Stimulated activated CD8-positive, alpha-beta memory T cell treated with anti-CD3 and anti-CD28 coated beads, Interleukin-12 subunit alpha, Interleukin-12 subunit beta, amount 100 ng/mL, for 1 hour (primary cell): Measurements from ENCODE around the gene PHRF1.

ENCODE experiments used
- DNase-seq: peaks from one replicate; pipeline ENCODE4 v3.0.0-alpha.2; 2020; ENCODE audit warnings: low read depth

Gene PHRF1

GRCh38 chr11:537622-538430 lies 38.4 kb upstream of the PHRF1 start:
- DNase-seq, result no peak

- DNase-seq, result no peak
Measured at GRCh38 chr11:538431-539051, 37.7 kb upstream of the PHRF1 start.

- no peak for DNase-seq
Measured at GRCh38 chr11:539971-540481, 36.2 kb upstream of the PHRF1 start.

GRCh38 chr11:540583-541432 lies 35.5 kb upstream of the PHRF1 start:
- no peak for DNase-seq

- DNase-seq, result no peak
Measured at GRCh38 chr11:541433-541885, 34.8 kb upstream of the PHRF1 start.

- no peak for DNase-seq
Measured at GRCh38 chr11:544817-545166, 31.5 kb upstream of the PHRF1 start.

- DNase-seq, result no peak
Measured at GRCh38 chr11:545171-545570, 31.1 kb upstream of the PHRF1 start.

GRCh38 chr11:548700-549603 lies 27.3 kb upstream of the PHRF1 start:
- DNase-seq, result no peak

GRCh38 chr11:550021-550745 lies 26.1 kb upstream of the PHRF1 start:
- no peak for DNase-seq

- no peak for DNase-seq
Measured at GRCh38 chr11:550746-551085, 25.6 kb upstream of the PHRF1 start.

GRCh38 chr11:551131-551530 lies 25.1 kb upstream of the PHRF1 start:
- DNase-seq, result no peak

GRCh38 chr11:551596-551995 lies 24.7 kb upstream of the PHRF1 start:
- no peak for DNase-seq

- no peak for DNase-seq
Measured at GRCh38 chr11:553083-553987, 22.9 kb upstream of the PHRF1 start.

GRCh38 chr11:553988-554340 lies 22.3 kb upstream of the PHRF1 start:
- DNase-seq, result no peak

GRCh38 chr11:554428-555226 lies 21.6 kb upstream of the PHRF1 start:
- peak; percentile 57 for DNase-seq

- DNase-seq, result no peak
Measured at GRCh38 chr11:555227-555779, 21.0 kb upstream of the PHRF1 start.

GRCh38 chr11:555780-556661 lies 20.2 kb upstream of the PHRF1 start:
- DNase-seq, result no peak
